ENCODE measurements around the gene NRXN3. TPM values are rescaled to one million over a fixed set of nuclear protein-coding genes. Genes with fewer than 3 reads are reported as not detected.

NRXN3 gene
- total RNA-seq, 1 experiment from 2014 or later = not detected

DNA sequence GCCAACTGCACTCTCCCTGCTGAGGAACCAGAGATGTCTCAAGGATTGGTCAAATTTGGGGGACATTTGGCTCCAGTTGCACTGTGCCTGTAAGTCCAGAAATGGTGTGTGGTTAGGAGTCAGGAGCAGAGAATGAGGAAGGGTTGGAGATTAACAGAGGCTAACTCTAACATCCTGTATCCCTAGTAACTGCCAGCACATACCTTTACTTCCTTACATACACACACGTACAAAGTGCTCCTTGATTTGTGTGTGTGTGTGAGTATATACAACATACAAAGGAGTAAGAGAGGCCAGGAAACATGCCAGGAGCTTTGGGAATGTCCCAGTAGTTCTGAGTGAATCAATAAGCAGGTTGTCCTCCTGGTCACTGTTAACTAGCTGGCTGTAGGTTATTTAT, 39.8 kb upstream of the NRXN3 start:
- Histone ChIP-seq H3K79me2 (ENCODE audit: insufficient read depth, low read length) (no peaks in the 10 kb centered on the region), H3K9me2 (ENCODE audit: insufficient read depth) (no peaks in the 10 kb centered on the region), H3K4me2 (ENCODE audit: low read length) (no peak overlapping the region), H3K9ac (ENCODE audit: low read length) (no peak overlapping the region), H2AFZ (ENCODE audit: low read depth, low read length, poor library complexity, severe bottlenecking) (no peak overlapping the region), H3K9me3 (ENCODE audit: control insufficient read depth in 1 of 2, insufficient read depth in 1 of 2, low read depth in 1 of 2, low read length in 2 of 2) (no peaks in the 10 kb centered on the region), H3K27ac (ENCODE audit: low read depth, low read length) (no peak overlapping the region), H4K20me1 (ENCODE audit: insufficient read depth) (no peaks in the 10 kb centered on the region), H3K4me3 (replicated peaks in 1 of 2; ENCODE audit: low read depth in 1 of 2, low read length in 2 of 2) (no peak overlapping the region), H3K27me3 (ENCODE audit: insufficient read depth, low read length) (peaks cover 37% of the 10 kb centered on the region), H3K36me3 (ENCODE audit: control insufficient read depth in 1 of 2, insufficient read depth in 2 of 2, low read length in 2 of 2) (no peaks in the 10 kb centered on the region), H3K4me1 (ENCODE audit: control insufficient read depth in 1 of 2, insufficient read depth in 2 of 2, low read length in 2 of 2) (peaks cover 0 to 3% of the 10 kb centered on the region in 2 experiments; a peak in 1 of 4 replicates)
- POLR2A ChIA-PET = no interaction called here
- BruUV-seq (replicated peaks) = no TSS peak
- no peak for DNase-seq (ENCODE audit: low read depth, low spot score)
- TF ChIP-seq POLR2AphosphoS5 (IDR thresholded peaks at IDR 0.05; ENCODE audit: low read depth, low read length) (no peak), EZH2 (IDR thresholded peaks at IDR 0.05) (no peak), CTCF (IDR thresholded peaks at IDR 0.05 in 2 of 3, conservative IDR thresholded peaks at IDR 0.05 in 1 of 3; ENCODE audit: borderline replicate concordance in 1 of 3, insufficient read depth in 1 of 3, low read depth in 2 of 3, low read length in 2 of 3) (no peak), YY1 (IDR thresholded peaks at IDR 0.05; ENCODE audit: extremely low read depth, insufficient replicate concordance, low read depth, low read length) (no peak), EZH2phosphoT487 (IDR thresholded peaks at IDR 0.05; ENCODE audit: borderline replicate concordance) (no peak), JUND (IDR thresholded peaks at IDR 0.05) (no peak), ELF1 (IDR thresholded peaks at IDR 0.05; ENCODE audit: borderline replicate concordance, low read depth) (no peak), ZNF274 (IDR thresholded peaks at IDR 0.05; ENCODE audit: low read depth, low read length) (no peak), SIN3A (IDR thresholded peaks at IDR 0.05; ENCODE audit: low read depth) (no peak), POLR2A (IDR thresholded peaks at IDR 0.05; ENCODE audit: borderline replicate concordance, extremely low read depth, insufficient read depth, insufficient read length) (no peak), RAD21 (IDR thresholded peaks at IDR 0.05; ENCODE audit: low read depth) (no peak), ZFX (IDR thresholded peaks at IDR 0.05) (no peak), SRF (IDR thresholded peaks at IDR 0.05; ENCODE audit: low read depth) (no peak), FOSL1 (IDR thresholded peaks at IDR 0.05; ENCODE audit: low read depth) (no peak), MAX (IDR thresholded peaks at IDR 0.05) (no peak), CBX3 (IDR thresholded peaks at IDR 0.05; ENCODE audit: low read depth) (no peak)
- TF ChIP-seq, protein P1, sequence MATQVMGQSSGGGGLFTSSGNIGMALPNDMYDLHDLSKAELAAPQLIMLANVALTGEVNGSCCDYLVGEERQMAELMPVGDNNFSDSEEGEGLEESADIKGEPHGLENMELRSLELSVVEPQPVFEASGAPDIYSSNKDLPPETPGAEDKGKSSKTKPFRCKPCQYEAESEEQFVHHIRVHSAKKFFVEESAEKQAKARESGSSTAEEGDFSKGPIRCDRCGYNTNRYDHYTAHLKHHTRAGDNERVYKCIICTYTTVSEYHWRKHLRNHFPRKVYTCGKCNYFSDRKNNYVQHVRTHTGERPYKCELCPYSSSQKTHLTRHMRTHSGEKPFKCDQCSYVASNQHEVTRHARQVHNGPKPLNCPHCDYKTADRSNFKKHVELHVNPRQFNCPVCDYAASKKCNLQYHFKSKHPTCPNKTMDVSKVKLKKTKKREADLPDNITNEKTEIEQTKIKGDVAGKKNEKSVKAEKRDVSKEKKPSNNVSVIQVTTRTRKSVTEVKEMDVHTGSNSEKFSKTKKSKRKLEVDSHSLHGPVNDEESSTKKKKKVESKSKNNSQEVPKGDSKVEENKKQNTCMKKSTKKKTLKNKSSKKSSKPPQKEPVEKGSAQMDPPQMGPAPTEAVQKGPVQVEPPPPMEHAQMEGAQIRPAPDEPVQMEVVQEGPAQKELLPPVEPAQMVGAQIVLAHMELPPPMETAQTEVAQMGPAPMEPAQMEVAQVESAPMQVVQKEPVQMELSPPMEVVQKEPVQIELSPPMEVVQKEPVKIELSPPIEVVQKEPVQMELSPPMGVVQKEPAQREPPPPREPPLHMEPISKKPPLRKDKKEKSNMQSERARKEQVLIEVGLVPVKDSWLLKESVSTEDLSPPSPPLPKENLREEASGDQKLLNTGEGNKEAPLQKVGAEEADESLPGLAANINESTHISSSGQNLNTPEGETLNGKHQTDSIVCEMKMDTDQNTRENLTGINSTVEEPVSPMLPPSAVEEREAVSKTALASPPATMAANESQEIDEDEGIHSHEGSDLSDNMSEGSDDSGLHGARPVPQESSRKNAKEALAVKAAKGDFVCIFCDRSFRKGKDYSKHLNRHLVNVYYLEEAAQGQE (IDR thresholded peaks at IDR 0.05; ENCODE audit: low read depth) = no peak
- TF ChIP-seq, protein P2, sequence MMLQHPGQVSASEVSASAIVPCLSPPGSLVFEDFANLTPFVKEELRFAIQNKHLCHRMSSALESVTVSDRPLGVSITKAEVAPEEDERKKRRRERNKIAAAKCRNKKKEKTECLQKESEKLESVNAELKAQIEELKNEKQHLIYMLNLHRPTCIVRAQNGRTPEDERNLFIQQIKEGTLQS (IDR thresholded peaks at IDR 0.05) = no peak
- TF ChIP-seq, protein P3, sequence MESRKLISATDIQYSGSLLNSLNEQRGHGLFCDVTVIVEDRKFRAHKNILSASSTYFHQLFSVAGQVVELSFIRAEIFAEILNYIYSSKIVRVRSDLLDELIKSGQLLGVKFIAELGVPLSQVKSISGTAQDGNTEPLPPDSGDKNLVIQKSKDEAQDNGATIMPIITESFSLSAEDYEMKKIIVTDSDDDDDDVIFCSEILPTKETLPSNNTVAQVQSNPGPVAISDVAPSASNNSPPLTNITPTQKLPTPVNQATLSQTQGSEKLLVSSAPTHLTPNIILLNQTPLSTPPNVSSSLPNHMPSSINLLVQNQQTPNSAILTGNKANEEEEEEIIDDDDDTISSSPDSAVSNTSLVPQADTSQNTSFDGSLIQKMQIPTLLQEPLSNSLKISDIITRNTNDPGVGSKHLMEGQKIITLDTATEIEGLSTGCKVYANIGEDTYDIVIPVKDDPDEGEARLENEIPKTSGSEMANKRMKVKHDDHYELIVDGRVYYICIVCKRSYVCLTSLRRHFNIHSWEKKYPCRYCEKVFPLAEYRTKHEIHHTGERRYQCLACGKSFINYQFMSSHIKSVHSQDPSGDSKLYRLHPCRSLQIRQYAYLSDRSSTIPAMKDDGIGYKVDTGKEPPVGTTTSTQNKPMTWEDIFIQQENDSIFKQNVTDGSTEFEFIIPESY (IDR thresholded peaks at IDR 0.05; ENCODE audit: extremely low read depth, insufficient replicate concordance, low read length) = no peak
- intact Hi-C loops (cut with micrococcal nuclease) = no loop called here
- CTCF ChIA-PET = no interaction called here
- ATAC-seq = no peak
- RAD21 ChIA-PET (ENCODE audit: low non-redundant PET in 1 of 2, low total read pairs in 2 of 2, uncharacterized antibody in 2 of 2, unreplicated experiment in 2 of 2) = no interaction called here

All from HCT116 (cell line).